NCI-H128 (cell line): ENCODE measurements around the gene HTRA3.

Source experiments
- DNase-seq: peaks from one replicate; lab custom pipeline; 2025; ENCODE audit not compliant: unreplicated experiment; lab: John Stamatoyannopoulos, UW

HTRA3 gene

DNA sequence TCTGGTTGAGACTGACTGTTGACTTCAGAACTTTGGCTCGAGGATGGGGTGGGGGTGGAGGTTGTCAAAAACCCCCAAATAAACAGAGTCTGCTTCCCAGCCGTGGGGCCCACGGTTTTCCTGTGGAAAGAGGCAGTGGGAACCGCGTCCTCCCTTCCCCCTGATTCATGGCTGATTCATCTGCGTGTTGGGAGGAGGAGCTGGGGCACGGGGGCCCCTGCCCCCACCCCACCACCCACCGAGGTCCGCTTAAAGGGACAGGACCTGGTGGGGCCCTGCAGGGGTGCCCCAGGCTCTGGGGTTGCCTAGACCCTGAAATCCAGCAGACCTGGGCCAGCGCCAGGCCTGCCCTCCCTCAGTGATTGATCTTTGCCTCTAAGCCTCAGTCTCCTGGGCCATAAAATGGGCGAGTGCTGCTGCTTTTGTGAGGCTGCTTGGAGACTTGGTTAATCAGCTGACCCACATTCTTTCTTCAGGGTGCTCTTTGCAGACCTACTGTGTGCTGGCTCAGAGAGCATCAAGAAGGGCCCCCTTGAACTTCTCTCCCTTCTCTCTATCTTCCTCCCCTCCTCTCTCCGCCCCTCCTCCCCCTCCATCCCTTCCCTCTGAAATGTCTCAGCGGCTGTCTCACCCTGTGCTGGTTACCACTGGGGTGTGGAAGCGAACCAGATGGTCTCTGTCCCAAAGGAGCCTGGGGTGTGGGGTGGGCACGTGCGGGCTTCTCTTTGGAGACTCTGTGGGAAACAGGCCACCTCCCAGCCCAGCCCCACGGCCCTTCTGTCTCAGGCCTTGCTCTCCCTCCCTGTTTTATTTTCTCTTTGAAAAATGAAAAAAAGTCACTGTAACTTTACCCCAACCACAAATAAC is 9.1 kb downstream of the HTRA3 start:
- no peak for DNase-seq

DNA sequence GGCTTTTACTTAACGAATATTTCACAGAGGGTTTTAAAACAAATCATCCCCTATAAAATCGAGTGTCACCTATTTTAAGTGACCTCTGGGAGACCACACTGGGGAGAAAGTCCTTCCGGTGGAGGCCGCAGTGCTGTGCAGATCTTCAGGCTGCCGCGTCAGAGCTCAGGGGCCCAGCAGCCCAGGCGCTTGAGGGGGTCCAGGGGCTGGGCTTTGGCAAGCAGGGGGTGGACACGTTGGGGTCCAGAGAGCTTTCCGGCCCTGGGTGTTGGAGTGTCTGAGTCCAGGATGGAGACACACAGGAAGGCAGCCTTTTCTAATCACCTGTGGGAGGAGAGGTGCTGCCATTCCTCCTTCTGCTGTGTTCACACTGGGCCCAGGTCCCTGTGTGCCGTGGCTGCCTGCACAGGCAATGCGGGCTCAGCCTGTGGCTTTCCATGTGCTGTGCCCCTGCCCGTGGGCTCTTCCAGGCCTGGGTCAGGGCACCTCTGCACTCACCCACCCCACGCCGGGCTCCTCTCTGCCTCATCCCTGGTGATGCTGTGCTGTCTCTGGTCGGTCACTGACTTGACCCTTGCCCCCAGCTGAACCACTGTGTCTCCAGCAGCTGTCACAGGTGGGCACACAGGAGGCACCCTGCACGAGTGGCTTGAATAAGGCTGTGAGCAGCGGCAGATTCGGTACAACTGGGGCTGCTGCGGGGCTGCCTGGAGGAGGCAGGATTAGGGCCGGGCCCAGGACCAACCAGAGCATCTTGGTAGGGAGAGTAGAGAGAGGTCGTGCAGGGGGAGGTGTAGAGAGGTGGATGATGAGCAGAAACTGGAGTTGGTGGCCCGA is 10.0 kb downstream of the HTRA3 start:
- DNase-seq = no peak

DNA sequence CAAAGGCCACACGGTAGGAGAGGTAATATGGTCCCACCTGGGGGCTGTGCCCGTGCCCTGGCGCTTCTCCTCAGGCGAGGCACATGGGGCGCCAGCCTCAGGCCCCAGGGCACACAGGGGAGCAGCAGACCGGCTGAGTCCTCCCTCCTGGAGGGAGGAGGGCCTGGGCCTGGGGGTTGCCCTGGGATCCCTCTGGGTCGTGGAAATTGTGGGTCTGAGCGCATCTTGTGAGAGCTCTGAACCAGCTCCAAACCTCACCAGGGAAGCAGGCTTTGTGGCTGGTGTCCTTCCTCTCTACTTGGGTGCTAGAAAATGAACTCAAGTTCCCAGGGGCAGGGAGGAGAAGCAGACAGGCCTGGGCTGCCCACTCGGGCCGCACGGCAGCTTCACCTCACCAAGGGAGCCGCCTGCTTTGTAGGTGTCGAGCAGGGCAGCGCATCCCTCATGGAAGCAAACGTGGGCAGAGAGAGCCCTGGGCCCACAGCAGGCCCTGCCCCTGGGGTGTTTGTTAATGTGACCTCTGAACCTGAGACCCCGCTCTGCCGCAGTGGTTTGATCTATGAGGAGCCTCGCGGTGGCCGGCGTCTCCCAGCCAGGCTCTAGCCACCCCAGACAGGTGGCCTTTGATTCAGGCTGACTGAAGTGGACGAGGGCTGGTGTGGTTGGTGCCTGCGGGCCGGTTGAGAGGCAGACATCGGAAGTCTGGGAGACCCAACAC is 10.8 kb downstream of the HTRA3 start:
- DNase-seq = no peak

DNA sequence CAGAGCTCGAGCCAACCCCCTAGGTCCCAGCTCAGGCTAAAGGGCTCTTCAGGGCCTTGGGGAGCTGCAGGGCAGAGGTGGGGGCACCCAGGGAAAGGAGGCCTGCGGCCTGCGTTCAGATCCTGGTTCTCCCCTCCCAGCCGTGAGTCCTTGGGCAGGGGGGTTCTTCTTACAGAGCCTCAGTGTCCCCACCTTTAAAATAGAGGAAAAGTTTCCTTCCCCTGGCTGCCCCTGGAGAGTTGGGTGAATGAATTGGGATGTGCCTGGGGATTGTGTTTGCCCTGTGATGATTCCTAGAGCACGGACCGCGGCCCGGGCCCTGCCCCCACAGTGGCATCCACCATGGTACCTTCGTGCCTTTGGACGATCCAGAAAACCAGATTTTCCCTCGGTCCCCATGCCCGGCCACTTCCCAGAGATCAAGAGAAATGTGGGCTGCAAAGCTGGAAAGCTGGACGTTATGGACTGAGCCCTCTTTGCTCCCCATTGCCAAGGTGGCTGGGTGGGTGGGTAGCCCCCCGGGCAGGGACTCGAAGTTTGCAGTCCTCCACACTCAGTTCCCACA is 11.4 kb downstream of the HTRA3 start:
- DNase-seq = no peak

DNA sequence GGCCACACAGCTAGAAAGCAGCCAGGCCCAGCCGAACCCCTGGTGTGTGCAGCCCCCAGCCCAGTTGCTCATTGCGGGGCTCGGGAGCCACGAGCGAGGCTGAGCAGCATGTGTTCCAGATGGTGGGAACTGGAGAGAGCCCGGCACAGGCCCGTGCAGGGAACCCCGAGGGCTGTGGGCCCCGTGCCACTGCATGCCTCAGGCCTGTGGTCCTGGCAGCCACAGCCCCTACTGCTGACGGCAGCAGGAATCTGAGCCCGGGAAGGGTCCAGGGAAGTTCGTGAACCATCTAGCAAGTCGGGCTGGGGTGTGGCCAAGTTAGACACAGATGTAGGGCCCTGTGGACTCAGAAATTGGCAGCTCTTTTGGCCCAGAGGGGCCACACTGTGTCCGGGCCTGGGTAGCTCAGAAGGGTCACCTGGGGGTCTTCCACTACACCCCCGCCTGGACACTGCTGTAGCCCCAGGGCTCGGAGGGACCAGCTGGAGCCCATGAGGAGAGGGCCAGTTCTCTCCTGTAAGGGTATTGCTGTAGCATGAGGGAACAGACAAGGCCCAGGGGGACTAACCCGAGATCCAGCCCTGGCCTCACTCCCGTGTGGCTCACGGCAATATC is 12.1 kb downstream of the HTRA3 start:
- no peak for DNase-seq

DNA sequence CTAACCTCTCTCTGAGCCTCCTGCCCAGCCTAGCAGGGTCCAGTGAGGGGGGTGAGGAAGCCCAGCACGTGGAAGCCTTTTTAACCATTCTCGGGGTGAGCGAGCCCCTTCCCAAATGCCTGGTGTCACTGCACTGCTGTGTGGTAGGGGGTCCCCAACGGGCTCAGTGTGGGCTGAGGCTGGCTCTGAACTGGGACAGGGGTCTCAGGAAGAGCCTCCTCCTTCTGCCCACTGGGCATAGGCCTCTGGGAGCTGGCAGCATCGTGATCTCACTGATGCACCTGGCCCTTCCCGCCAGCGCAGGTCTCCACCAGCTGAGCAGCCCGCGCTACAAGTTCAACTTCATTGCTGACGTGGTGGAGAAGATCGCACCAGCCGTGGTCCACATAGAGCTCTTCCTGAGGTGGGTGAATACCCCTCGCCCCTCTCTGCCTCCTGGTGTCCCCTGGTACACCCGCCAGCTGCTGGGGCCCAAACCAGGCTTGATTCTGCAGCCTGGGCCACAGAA is 12.6 kb downstream of the HTRA3 start:
- DNase-seq = no peak

DNA sequence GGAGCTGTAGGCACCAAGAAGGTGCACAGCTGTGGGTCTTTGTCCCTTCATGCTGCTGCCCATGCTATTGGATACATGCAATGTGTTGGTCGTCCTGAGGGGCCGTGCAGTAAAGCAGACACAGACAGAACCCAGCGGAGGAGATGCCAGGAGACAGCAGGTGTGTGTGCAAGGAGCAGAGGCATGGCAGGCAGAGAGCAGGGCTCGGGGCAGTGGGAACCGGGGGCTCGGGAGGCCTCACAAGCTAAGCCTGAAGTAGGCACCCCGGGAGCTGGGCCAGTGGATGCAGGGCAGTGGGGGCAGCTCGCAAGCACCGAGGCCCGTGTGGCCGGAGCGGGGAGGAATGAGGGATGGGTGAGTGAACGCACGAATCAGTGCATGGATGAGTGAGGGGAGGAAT is 13.2 kb downstream of the HTRA3 start:
- DNase-seq = no peak

DNA sequence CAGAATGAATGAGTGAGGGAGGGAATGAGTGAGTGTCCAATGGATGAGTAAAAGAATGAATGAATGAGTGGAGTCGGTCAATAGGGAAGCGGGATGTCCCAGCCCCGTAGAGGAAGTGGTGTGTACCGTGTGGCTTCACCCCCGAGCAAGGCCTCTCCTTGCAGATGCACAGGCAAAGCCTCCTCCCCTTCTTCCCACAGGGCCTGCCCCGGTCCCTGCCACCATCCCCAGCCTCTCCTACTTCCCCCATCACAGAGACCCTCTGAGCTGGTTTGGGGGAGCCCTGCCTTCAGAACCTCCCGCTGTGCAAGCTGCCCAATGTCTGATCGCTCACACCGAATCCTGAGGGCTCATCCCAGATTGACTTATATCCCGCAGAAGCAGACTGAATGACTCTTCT is 13.6 kb downstream of the HTRA3 start:
- no peak for DNase-seq

DNA sequence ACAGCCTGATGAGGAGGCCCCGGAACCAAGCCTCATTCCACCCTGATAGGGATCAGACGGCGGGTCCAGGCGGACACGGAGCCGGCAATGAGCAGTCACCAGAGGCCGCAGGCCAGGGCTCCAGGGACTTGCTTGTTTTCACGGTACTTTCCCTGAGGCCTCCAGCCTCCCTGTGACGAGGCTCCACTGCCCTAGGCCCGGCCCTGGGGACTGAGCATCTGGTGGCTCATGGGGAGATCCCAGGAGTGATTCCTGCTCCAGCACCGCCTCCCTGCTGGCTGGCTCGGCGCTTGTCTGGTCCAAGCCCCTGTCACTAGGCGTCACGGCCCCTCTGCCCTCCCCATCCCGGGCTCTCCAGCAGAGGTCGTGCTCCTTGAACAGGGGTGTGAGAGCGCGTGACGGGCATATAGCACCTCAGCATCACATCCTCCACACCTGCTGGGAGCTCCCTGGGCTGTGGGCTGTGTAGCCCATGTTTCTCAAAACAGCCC is 14.1 kb downstream of the HTRA3 start:
- DNase-seq = no peak

DNA sequence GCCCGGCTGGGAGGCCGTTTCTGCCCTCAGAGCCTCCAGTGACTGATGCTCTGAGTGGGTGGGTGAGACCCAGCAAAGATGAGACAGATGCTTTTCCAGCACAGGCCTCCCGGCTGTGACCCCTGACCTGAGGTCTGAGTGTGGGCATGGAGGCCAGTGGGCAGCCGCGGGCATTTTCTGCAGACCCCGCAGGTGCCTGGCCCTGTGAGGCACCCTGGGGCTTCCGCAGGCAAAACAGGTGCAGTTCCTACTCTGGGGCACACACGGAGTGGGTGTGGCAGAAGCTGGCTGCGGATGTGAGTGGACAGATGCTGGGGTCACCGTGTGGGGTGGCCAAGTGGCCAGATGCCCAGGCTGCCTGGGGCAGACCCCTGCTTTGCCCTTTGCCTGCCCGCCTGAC is 14.8 kb downstream of the HTRA3 start:
- DNase-seq = no peak

DNA sequence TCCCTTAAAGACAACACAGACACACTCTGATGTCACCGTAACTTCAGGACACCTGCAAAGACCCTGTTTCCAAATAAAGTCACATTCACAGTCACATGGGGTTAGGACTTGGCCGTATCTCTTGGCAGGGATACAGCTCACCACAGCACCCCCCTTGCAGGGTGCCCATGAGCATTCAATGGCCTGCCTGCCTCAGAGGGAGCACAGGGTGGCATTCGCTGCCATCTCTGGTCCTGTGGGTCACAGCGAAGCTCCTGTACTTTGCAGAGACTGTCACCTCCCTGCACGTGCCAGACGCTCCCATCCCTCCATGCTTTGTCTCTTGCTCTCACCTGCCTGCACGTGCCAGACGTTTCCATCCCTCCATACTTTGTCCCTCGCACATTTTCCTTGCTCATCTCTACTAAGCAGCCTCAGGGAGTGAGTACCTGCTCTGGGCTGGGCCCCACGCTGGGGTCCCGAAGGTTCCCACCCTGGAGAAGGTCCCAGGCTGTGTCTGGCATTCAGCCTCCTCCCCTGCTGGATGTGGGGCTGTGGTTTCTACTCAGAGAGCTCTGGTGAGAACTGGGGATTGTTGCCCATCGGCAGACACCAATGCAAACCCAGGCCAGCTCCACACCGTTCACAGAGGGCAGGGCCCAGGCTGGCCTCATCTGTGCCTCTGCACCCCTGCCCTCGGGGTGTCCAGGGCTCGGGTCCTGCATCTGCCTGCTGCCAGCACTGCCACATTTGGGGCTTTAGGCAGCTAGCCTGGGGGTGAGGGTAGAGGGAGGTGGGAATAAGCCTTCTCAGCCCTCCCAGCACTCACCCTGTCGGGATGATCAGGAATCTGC is 15.8 kb downstream of the HTRA3 start:
- no peak for DNase-seq

DNA sequence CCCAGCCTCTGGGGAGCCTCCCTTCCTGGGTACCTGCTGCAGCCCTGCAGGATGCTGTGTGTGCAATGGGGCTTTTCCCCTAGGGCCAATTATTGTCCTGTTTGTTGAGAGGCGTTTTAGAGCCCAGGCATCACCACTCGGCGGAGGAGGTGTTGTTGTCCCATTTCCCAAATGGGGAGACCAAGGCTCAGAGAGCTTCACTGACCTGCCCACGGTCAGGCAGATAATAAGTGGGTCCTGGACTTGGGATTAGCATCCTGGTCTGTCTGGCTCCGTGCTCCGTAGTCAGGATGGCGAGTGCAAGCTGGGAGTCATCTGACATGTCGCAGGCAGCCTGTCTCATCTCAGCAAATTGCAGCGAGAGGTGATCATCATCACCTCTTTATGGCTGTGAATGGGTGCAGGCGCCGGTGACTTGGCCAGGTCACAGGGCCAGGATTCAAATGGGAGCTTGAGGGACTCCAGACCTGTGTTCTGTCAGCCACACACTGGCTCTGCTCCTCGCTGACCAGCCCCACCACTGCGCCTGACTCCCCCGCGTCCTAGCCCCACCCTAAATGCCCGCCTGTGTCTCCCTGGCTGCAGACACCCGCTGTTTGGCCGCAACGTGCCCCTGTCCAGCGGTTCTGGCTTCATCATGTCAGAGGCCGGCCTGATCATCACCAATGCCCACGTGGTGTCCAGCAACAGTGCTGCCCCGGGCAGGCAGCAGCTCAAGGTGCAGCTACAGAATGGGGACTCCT is 16.6 kb downstream of the HTRA3 start:
- DNase-seq = no peak

DNA sequence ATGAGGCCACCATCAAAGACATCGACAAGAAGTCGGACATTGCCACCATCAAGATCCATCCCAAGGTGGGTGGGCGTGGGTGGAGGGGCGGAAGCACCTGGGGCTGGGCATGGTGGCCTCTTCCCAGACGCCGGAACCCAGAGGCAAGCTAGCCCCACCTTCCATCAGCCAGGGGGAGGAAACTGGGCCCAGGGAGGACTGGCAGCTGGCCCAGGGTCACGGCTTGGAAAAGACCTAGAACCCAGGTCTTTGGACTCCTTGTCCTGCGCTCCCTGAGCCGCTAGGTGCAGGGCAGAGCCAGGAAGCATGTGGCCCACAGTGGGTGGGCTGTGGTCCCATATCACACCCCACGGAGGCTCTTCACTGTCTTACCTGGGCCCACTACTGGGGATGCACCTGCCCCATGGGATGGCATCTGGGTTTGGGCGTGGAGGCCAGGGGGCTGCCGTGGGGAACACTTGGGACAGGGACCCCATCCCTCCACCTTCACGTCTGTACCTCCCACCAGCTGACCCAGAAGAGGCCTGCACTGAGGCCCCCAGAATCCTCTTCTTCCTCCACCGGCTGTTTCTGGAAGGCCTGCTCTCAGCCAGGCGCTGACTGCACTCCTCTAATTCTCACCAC is 17.3 kb downstream of the HTRA3 start:
- DNase-seq = no peak

DNA sequence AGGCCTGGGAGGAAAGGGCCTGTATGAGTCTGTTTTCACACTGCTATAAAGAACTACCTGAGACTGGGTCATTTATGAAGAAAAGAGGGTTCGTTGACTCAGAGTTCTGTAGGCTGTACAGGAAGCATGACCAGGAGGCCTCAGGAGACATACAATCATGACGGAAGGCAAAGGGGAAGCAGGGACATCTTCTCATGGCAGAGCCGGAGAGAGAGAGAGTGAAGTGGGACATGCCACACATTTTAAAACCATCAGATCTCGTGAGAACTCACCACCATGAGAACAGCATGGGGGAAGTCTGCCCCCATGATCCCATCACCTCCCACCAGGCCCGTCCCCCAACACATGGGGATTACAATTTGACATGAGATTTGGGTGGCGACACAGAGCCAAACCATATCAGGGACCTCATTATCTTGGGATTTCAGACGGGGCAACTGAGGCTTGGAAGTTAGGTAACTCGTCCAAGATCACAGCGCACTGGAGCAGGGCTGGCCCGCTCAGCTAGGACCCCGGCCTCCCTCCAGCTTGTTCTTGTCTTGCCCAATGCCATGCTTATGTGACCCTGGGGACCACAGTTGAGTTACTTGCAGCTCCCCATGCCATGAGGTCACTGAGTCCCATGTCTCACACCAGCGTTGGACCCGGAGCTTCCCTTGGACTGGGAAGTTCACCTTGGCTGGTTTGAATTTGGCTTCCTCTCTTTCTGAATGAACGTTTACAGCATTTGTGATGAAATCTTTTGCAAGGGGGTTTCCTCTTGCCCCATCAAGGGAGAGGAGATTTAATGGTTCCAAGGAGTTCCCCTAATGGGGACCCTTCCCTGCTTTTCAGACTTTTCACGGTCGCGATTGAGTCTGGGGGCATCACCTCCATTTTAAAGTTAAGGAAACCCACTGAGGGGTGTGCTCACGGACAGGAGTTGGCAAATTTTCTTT is 18.1 kb downstream of the HTRA3 start:
- no peak for DNase-seq

DNA sequence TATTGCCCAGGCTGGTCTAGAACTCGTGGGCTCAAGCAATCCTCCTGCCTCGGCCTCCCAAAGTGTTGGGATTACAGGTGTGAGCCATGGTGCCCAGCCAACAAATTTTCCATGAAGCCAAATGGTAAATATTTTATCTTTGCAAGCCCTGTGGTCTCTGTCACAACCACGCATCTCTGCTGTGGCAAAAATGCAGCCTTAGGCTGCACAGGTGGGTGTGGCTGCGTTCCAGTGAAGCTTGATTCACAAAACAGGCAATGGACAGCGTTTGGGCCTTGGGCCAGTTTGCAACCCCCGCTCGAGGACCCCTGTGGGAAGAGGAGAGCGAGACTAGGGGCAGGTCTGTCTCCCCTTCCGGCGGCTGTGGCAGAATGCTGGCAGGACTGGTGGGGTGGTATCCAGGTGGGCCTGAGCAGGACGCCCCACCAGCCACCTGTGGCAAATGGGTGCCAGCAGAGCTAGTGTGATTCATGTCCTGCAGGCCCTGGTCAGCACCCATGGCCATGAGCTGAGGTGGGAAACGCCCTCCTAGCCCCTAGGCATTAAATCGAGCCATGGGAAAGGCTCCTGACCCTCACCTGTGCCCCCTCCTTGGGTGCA is 19.7 kb downstream of the HTRA3 start:
- DNase-seq = no peak

DNA sequence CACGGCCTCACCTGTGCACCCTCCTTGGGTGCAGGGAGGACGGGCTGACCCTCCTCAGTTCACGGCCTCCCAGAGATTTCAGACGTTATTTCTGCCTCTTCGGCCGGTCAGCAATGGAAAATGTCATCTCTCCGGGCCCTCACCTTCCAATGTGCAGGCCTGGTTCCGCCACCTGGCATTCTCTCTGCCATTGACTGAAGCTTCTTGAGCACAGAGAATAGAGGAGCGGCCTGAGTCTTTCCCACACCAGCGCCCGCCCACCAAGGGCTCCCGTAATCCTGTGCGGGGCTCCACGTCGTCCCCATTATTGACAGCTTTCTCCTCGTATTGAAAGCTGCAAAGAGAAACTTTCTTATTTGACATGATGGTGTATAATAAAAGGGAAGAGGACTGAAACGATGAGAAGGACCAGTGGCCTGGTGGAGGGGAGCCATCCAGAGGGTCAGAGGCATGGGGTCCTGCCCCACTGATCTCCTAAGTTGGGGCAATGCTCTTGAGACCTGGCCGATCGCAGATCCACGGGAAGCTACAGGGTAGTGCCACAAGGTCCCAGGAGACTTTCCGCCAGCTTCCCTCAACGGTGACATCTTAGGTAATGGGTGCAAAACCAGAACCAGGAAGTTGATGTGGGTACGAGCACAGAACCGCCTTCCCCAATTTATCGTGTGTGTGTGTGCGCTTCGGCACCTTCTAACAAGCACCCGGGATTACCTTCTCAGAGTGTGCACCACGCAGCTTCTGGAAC is 20.6 kb downstream of the HTRA3 start:
- DNase-seq = no peak

DNA sequence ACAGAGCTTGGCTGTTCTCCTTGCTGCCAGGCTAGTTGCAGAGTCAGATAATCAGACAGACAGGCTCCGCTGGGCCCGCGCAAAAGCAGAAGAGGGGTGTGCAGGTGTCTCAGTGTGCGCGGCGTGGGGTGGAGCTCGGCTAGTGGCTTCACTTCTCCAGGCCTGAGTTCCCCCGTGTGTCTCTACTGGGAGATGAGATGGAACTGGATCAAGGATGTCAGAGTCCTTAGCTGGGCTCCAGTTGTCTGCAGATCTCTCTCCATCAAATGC is 21.1 kb downstream of the HTRA3 start:
- no peak for DNase-seq
